K562 (cell line): ENCODE measurements around the gene AQP4. TPM values are rescaled to one million over a fixed set of nuclear protein-coding genes. Genes with fewer than 3 reads are reported as not detected.

Source experiments
- ATAC-seq: fragments of 200-7000 bp; cut with Tn5 transposase; 3 replicates; pipeline ENCODE4 v1.9.1; 2020; ENCODE audit warnings: moderate library complexity
- BruUV-seq: library from RNA; stranded (reverse); fragments of 400-500 nt; replicated peaks from 2 replicates; lab custom pipeline; 2021; lab: Mats Ljungman, UMichigan
- CTCF ChIA-PET: fragments of 300-600 bp; formaldehyde crosslinking; extraction: SDS; loops from one replicate; lab custom pipeline; 2021; ENCODE audit warnings: low intra/inter-chr PET ratio; lab: Yijun Ruan, JAX
- POLR2A ChIA-PET: fragments of 300-600, 350-650 bp; sonication (Branson Sonifier 250); formaldehyde crosslinking; extraction: SDS; loops from one replicate; lab custom pipeline; 2021; ENCODE audit warnings: antibody characterized with exemption, inconsistent platforms; lab: Yijun Ruan, JAX
- DNase-seq, 4 experiments: peaks; one replicate each; pipeline versions ENCODE4 v3.0.0 to v3.0.0-alpha.2; 2011 to 2018; ENCODE audit warnings: low spot score in 3 of 4, mixed read lengths in 3 of 4; ENCODE audit errors: extremely low read depth in 1 of 4
- FAIRE-seq: peaks from 2 replicates; lab custom pipeline; 2011; peaks lifted over from hg19 to GRCh38; lab: Jason Lieb, UNC
- H2AFZ ChIP-seq: 2 replicates; pipeline ENCODE4 v1.6.0; 2011; ENCODE audit warnings: low read depth, low read length, control low read depth, inconsistent platforms
- H3K27ac ChIP-seq: fragments of 200-600 bp; 3 replicates; pipeline ENCODE4 v1.8.0; 2011; ENCODE audit warnings: low read depth, mild to moderate bottlenecking, control low read depth, inconsistent platforms, low read length, moderate library complexity, mixed read lengths; ENCODE audit errors: extremely low read depth
- H3K27me3 ChIP-seq, 2 experiments: fragments of 300-600 bp in 1 of 2; 2 replicates in 1 of 2; 3 replicates in 1 of 2; pipeline versions ENCODE4 v1.6.0 to v1.8.0; 2011; ENCODE audit warnings: inconsistent platforms in 2 of 2, low read length in 2 of 2, mild to moderate bottlenecking in 1 of 2, mixed read lengths in 1 of 2, moderate library complexity in 1 of 2; ENCODE audit not compliant: control insufficient read depth in 2 of 2, insufficient read depth in 2 of 2
- H3K36me3 ChIP-seq: fragments of 300-600 bp; 3 replicates; pipeline ENCODE4 v1.8.0; 2011; ENCODE audit warnings: mild to moderate bottlenecking, low read length, inconsistent platforms; ENCODE audit not compliant: control insufficient read depth, insufficient read depth
- H3K4me1 ChIP-seq, 2 experiments: fragments of 200-600 bp in 1 of 2; replicated peaks in 1 of 2; 2 replicates in 1 of 2; 3 replicates in 1 of 2; pipeline versions ENCODE4 v1.5.1 to v1.8.0; 2011; ENCODE audit warnings: inconsistent platforms in 2 of 2, low read length in 2 of 2, mild to moderate bottlenecking in 1 of 2, mixed read lengths in 1 of 2, moderate library complexity in 1 of 2; ENCODE audit not compliant: control insufficient read depth in 2 of 2, insufficient read depth in 2 of 2
- H3K4me2 ChIP-seq: 2 replicates; pipeline ENCODE4 v1.6.1; 2011; ENCODE audit warnings: low read length, control low read depth, inconsistent platforms, mixed read lengths; ENCODE audit not compliant: insufficient read depth
- H3K4me3 ChIP-seq: fragments of 200-600 bp; sonication (generic), shearing (Covaris generic); 2 replicates; pipeline ENCODE4 v1.5.1; 2016; ENCODE audit warnings: control low read depth, inconsistent platforms
- H3K79me2 ChIP-seq: fragments of 200-600 bp; 3 replicates; pipeline ENCODE4 v1.8.0; 2011; ENCODE audit warnings: low read length, inconsistent platforms; ENCODE audit not compliant: control insufficient read depth, insufficient read depth
- H3K9ac ChIP-seq, 2 experiments: 2 replicates each; pipeline versions ENCODE4 v1.6.0 to v1.6.1; 2011; ENCODE audit warnings: low read depth in 2 of 2, low read length in 2 of 2, control low read depth in 1 of 2, inconsistent platforms in 1 of 2, mild to moderate bottlenecking in 1 of 2, mixed read lengths in 1 of 2; ENCODE audit not compliant: insufficient read depth in 1 of 2
- H3K9me1 ChIP-seq: one replicate; pipeline ENCODE4 v1.6.0; 2011; ENCODE audit warnings: inconsistent platforms, mild to moderate bottlenecking, low read length, moderate library complexity; ENCODE audit not compliant: control insufficient read depth, insufficient read depth
- H3K9me3 ChIP-seq: replicated peaks from 2 replicates; pipeline ENCODE4 v1.5.1; 2011; ENCODE audit warnings: low read depth, low read length, inconsistent platforms; ENCODE audit not compliant: control insufficient read depth, insufficient read depth
- H4K20me1 ChIP-seq: replicated peaks from 2 replicates; pipeline ENCODE4 v1.6.1; 2011; ENCODE audit warnings: low read length, inconsistent platforms, mixed read lengths; ENCODE audit not compliant: control insufficient read depth, insufficient read depth
- E2F1 ChIP-seq: sonication (generic); formaldehyde crosslinking; IDR thresholded peaks from 2 replicates; pipeline ENCODE4 v1.8.1; 2023; ENCODE audit warnings: mild to moderate bottlenecking, missing genetic modification reagents, moderate library complexity
- GABPA ChIP-seq: fragments of 200-800 bp; sonication (Bioruptor generic); conservative IDR thresholded peaks from 2 replicates; pipeline ENCODE4 v1.6.1; 2016; ENCODE audit warnings: low read depth, missing genetic modification characterization, missing compliant biosample characterization
- POLR3G ChIP-seq: IDR thresholded peaks from 2 replicates; pipeline ENCODE4 v1.6.1; 2011; ENCODE audit not compliant: insufficient read length, insufficient replicate concordance; ENCODE audit errors: extremely low read depth
- RAD21 ChIP-seq, 2 experiments: fragments of 250-450 bp in 1 of 2; fragments of 450-650 bp in 1 of 2; sonication (Bioruptor Pico) in 1 of 2; formaldehyde crosslinking in 1 of 2; IDR thresholded peaks in 1 of 2; conservative IDR thresholded peaks in 1 of 2; 2 replicates each; pipeline versions ENCODE4 v1.4.0 to v1.8.0; 2020 to 2022; ENCODE audit warnings: mild to moderate bottlenecking in 2 of 2, moderate library complexity in 1 of 2
- ZHX1 ChIP-seq: fragments of 150-350 bp; conservative IDR thresholded peaks from 2 replicates; pipeline ENCODE4 v1.6.1; 2014; ENCODE audit warnings: low read length
- ZNF212 ChIP-seq: fragments of 450-650 bp; formaldehyde crosslinking; IDR thresholded peaks from 2 replicates; pipeline ENCODE4 v1.4.0; 2020; ENCODE audit warnings: mild to moderate bottlenecking
- ZNF57 ChIP-seq: fragments of 450-650 bp; formaldehyde crosslinking; IDR thresholded peaks from 2 replicates; pipeline ENCODE4 v1.4.0; 2020; ENCODE audit warnings: mild to moderate bottlenecking, moderate library complexity
- ZNF655 ChIP-seq: fragments of 250-450 bp; sonication (Bioruptor Pico); IDR thresholded peaks from 2 replicates; pipeline ENCODE4 v1.5.0; 2021
- WGBS: fragments of 100-300 bp; shearing (Covaris generic); methylation state at CpG from one replicate; pipeline ENCODE4 v1.1.6; 2016; ENCODE audit warnings: low coverage, mixed read lengths; ENCODE audit not compliant: insufficient coverage; ENCODE audit errors: missing lambda C conversion rate; 5-methylcytosine and 5-hydroxymethylcytosine counted together
- in situ Hi-C: fragments of 300-500 bp; cut with MboI; formaldehyde crosslinking; loops from 4 replicates; pipeline ENCODE4 v1.15.0; 2018; ENCODE audit warnings: inconsistent platforms, mixed read lengths
- intact Hi-C: fragments of 100-400 bp; cut with micrococcal nuclease; formaldehyde crosslinking; loops from 2 replicates; pipeline ENCODE4 v1.14.2; 2022
- polyA plus RNA-seq, 8 experiments: library from polyadenylated mRNA; depleted of rRNA in 4 of 8; stranded (reverse) in 5 of 8; unstranded in 3 of 8; fragments of >200 nt; fragmentation: Nextera tagmentation in 2 of 8; fragmentation: Illumina TruSeq in 1 of 8; extraction: Ambion mirVana in 2 of 8; extraction: Trizol in 1 of 8; gene quantifications; 2 replicates each; pipeline versions ENCODE4 v1.2.1 to v1.2.3, GENCODE V29; 2011 to 2014; ENCODE audit warnings: inconsistent platforms in 1 of 8, missing spikeins in 1 of 8
- total RNA-seq, 7 experiments: library from RNA; depleted of rRNA in 6 of 7; stranded (reverse); fragments of >200 nt in 6 of 7; fragmentation: Illumina TruSeq in 2 of 7; extraction: Trizol in 2 of 7; gene quantifications; 2 replicates each; pipeline versions ENCODE4 v1.2.1 to v1.2.3, GENCODE V29; 2011 to 2021; ENCODE audit warnings: low replicate concordance in 1 of 7

AQP4 gene
- total and polyA plus RNA-seq, 9 of the 15 experiments (the other 6 are each of a cell fraction or from before 2014, with no cell fraction given), result 0.31 TPM; not detected in 8

GRCh38 chr18:26826656-26827235, 38.8 kb downstream of the AQP4 start:
- WGBS, result 0% methylated on average over 6 of the region's 6 CpGs
- TF ChIP-seq ZNF655 (CRISPR knock-in tag) (no peak), RAD21 (CRISPR knock-in tag; conservative IDR thresholded peaks at IDR 0.05 in 1 of 2, IDR thresholded peaks at IDR 0.05 in 1 of 2) (no peak), ZNF212 (CRISPR knock-in tag) (no peak), GABPA (tag) (no peak), E2F1 (CRISPR knock-in tag) (no peak), ZHX1 (no peak), POLR3G (no peak), ZNF57 (CRISPR knock-in tag) (no peak)
- H3K4me3 ChIP-seq, result no peak overlapping the region
- no TSS peak for BruUV-seq
- H3K27ac ChIP-seq, result no peak overlapping the region
- H3K36me3 ChIP-seq, result no peaks in the 10 kb centered on the region
- H3K27me3 ChIP-seq, result no peaks in the 10 kb centered on the region
- no peaks in the 10 kb centered on the region for H3K9me3 ChIP-seq
- intact Hi-C loops (no loop called here), in situ Hi-C loops (no loop called here)
- no peaks in the 10 kb centered on the region for H3K4me1 ChIP-seq
- no peak overlapping the region for H2AFZ ChIP-seq
- no peak for FAIRE-seq
- ChIA-PET CTCF (no interaction called here), POLR2A (interaction anchor here (1.5 kb wide), 1 partner anchor 10 kb away, joined by 3 read pairs; no protein-coding TSS in a partner anchor)
- no peak overlapping the region for H3K4me2 ChIP-seq
- no peaks in the 10 kb centered on the region for H3K9me1 ChIP-seq
- no peak overlapping the region for H3K9ac ChIP-seq
- no peaks in the 10 kb centered on the region for H3K79me2 ChIP-seq
- no peak for ATAC-seq
- DNase-seq, result no peak
- H4K20me1 ChIP-seq, result no peaks in the 10 kb centered on the region
